CD14-positive monocyte (primary cell): ENCODE results near the gene LRP6. TPM values are rescaled to one million over a fixed set of nuclear protein-coding genes. Genes with fewer than 3 reads are reported as not detected.

Experiments used
- DNase-seq, 3 donors: peaks; one replicate each; pipeline ENCODE4 v3.0.0-alpha.2; 2011 to 2022
- H2AFZ ChIP-seq: 2 replicates; pipeline ENCODE4 v1.6.0; 2012; ENCODE audit warnings: mild to moderate bottlenecking, low read depth, low read length, inconsistent platforms; ENCODE audit not compliant: insufficient read depth, poor library complexity, severe bottlenecking
- H3K27ac ChIP-seq, 2 donors: 1 replicate in 1 of 2; 2 replicates in 1 of 2; pipeline ENCODE4 v1.5.1; 2012 to 2013; ENCODE audit warnings: low read length in 2 of 2, control low read depth in 1 of 2, inconsistent platforms in 1 of 2, low read depth in 1 of 2, mild to moderate bottlenecking in 1 of 2
- H3K27me3 ChIP-seq, 2 donors: one replicate each; pipeline versions ENCODE4 v1.6.0 to v1.6.1; 2011 to 2013; ENCODE audit warnings: low read length in 2 of 2; ENCODE audit not compliant: control insufficient read depth in 2 of 2, insufficient read depth in 2 of 2
- H3K36me3 ChIP-seq, 2 donors: replicated peaks in 1 of 2; 1 replicate in 1 of 2; 2 replicates in 1 of 2; pipeline versions ENCODE4 v1.5.1 to v1.6.1; 2012 to 2013; ENCODE audit warnings: low read length in 2 of 2, control low read depth in 1 of 2, inconsistent platforms in 1 of 2, mild to moderate bottlenecking in 1 of 2; ENCODE audit not compliant: insufficient read depth in 2 of 2, control insufficient read depth in 1 of 2
- H3K4me1 ChIP-seq, 2 donors: 1 replicate in 1 of 2; 2 replicates in 1 of 2; pipeline versions ENCODE4 v1.5.1 to v1.6.1; 2012 to 2013; ENCODE audit warnings: low read length in 2 of 2, control low read depth in 1 of 2, inconsistent platforms in 1 of 2, mild to moderate bottlenecking in 1 of 2, moderate library complexity in 1 of 2; ENCODE audit not compliant: insufficient read depth in 2 of 2, control insufficient read depth in 1 of 2
- H3K4me2 ChIP-seq: replicated peaks from 2 replicates; pipeline ENCODE3; 2012; ENCODE audit warnings: low read length, moderate library complexity, mild to moderate bottlenecking; ENCODE audit not compliant: poor library complexity, severe bottlenecking; ENCODE audit errors: extremely low read depth
- H3K4me3 ChIP-seq, 3 experiments: fragments of 200-600 bp in 1 of 3; sonication (generic) in 1 of 3; replicated peaks in 1 of 3; 1 replicate in 2 of 3; 2 replicates in 1 of 3; pipeline ENCODE4 v1.5.1; 2011 to 2013; ENCODE audit warnings: low read length in 3 of 3, mild to moderate bottlenecking in 3 of 3, control low read depth in 2 of 3, low read depth in 2 of 3, inconsistent platforms in 1 of 3, moderate library complexity in 1 of 3
- H3K79me2 ChIP-seq: 2 replicates; pipeline ENCODE4 v1.6.0; 2012; ENCODE audit warnings: mild to moderate bottlenecking, control low read depth, inconsistent platforms, low read length, moderate library complexity; ENCODE audit not compliant: insufficient read depth
- H3K9ac ChIP-seq: 2 replicates; pipeline ENCODE4 v1.6.0; 2017; ENCODE audit warnings: low read length, mild to moderate bottlenecking; ENCODE audit not compliant: insufficient read depth, poor library complexity, severe bottlenecking
- H3K9me3 ChIP-seq, 2 donors: replicated peaks in 1 of 2; 1 replicate in 1 of 2; 2 replicates in 1 of 2; pipeline versions ENCODE4 v1.5.1 to v1.6.1; 2012 to 2013; ENCODE audit warnings: low read length in 2 of 2, control low read depth in 1 of 2; ENCODE audit not compliant: control insufficient read depth in 1 of 2, insufficient read depth in 1 of 2
- H4K20me1 ChIP-seq: 2 replicates; pipeline ENCODE4 v1.6.0; 2012; ENCODE audit warnings: mild to moderate bottlenecking, low read length, control low read depth, moderate library complexity; ENCODE audit not compliant: insufficient read depth
- H3K27ac Mint-ChIP-seq, 7 donors: one replicate each; pipeline ENCODE4 v1.8.0; 2020; ENCODE audit warnings: mild to moderate bottlenecking in 7 of 7, mixed read lengths in 7 of 7, moderate library complexity in 6 of 7, inconsistent platforms in 2 of 7
- H3K27me3 Mint-ChIP-seq, 3 donors: one replicate each; pipeline ENCODE4 v1.8.0; 2021 to 2022; ENCODE audit warnings: low read depth in 3 of 3, mild to moderate bottlenecking in 3 of 3, mixed read lengths in 3 of 3, moderate library complexity in 3 of 3, inconsistent platforms in 1 of 3
- H3K36me3 Mint-ChIP-seq, 2 donors: one replicate each; pipeline ENCODE4 v1.8.0; 2020; ENCODE audit warnings: mixed read lengths in 2 of 2, inconsistent platforms in 1 of 2, mild to moderate bottlenecking in 1 of 2
- H3K4me1 Mint-ChIP-seq: one replicate; pipeline ENCODE4 v1.8.0; 2020; ENCODE audit warnings: mild to moderate bottlenecking, mixed read lengths
- H3K4me3 Mint-ChIP-seq, 2 donors: one replicate each; pipeline ENCODE4 v1.8.0; 2020; ENCODE audit warnings: mild to moderate bottlenecking in 2 of 2, mixed read lengths in 2 of 2, moderate library complexity in 1 of 2
- H3K9me3 Mint-ChIP-seq, 7 donors: one replicate each; pipeline ENCODE4 v1.8.0; 2020 to 2022; ENCODE audit warnings: mixed read lengths in 7 of 7, mild to moderate bottlenecking in 6 of 7, moderate library complexity in 6 of 7, inconsistent platforms in 2 of 7
- WGBS: methylation state at CpG from one replicate; pipeline ENCODE4 v1.1.5; 2013; ENCODE audit warnings: missing lambda C conversion rate; ENCODE audit not compliant: insufficient coverage; 5-methylcytosine and 5-hydroxymethylcytosine counted together
- intact Hi-C, 2 donors: fragments of 100-400 bp; cut with micrococcal nuclease; formaldehyde crosslinking; loops; one replicate each; pipeline versions ENCODE4 v1.15.0 to v1.15.1; 2023
- polyA plus RNA-seq, 3 donors: library from polyadenylated mRNA; depleted of rRNA in 1 of 3; unstranded in 2 of 3; stranded (reverse) in 1 of 3; fragments of 300-500 nt in 2 of 3; fragments of >200 nt in 1 of 3; fragmentation: Illumina TruSeq in 2 of 3; gene quantifications; 1 replicate in 2 of 3; 2 replicates in 1 of 3; pipeline ENCODE4 v1.2.3, GENCODE V29; 2012 to 2021
- TF ChIP-seq, protein P1 (sequence below): fragments of 200-600 bp; IDR thresholded peaks from one replicate; pipeline ENCODE4 v1.8.0; 2022; ENCODE audit warnings: antibody characterized with exemption, mild to moderate bottlenecking

Gene LRP6
- polyA plus RNA-seq, 3 donors = 0.08 TPM; not detected in 2

- H3K4me3 ChIP-seq = no peak overlapping the region
- Mint-ChIP-seq H3K36me3 (no peaks in the 10 kb centered on the region), H3K9me3 (peaks cover 0 to 6% (median 2%) of the 10 kb centered on the region in 7 donors), H3K27ac (no peak overlapping the region), H3K4me3 (no peak overlapping the region), H3K4me1 (no peaks in the 10 kb centered on the region), H3K27me3 (peaks cover 0 to 2% (median 0%) of the 10 kb centered on the region in 3 donors)
- no peaks in the 10 kb centered on the region for H3K36me3 ChIP-seq
- H3K27ac ChIP-seq = no peak overlapping the region
- WGBS = 95% methylated on average over 3 of the region's 5 CpGs
- no peaks in the 10 kb centered on the region for H3K27me3 ChIP-seq
- H3K4me1 ChIP-seq = no peaks in the 10 kb centered on the region
- H3K4me2 ChIP-seq = no peak overlapping the region
- peaks cover 0 to 6% of the 10 kb centered on the region in 2 donors for H3K9me3 ChIP-seq
- H3K79me2 ChIP-seq = no peaks in the 10 kb centered on the region
- TF ChIP-seq, protein P1, sequence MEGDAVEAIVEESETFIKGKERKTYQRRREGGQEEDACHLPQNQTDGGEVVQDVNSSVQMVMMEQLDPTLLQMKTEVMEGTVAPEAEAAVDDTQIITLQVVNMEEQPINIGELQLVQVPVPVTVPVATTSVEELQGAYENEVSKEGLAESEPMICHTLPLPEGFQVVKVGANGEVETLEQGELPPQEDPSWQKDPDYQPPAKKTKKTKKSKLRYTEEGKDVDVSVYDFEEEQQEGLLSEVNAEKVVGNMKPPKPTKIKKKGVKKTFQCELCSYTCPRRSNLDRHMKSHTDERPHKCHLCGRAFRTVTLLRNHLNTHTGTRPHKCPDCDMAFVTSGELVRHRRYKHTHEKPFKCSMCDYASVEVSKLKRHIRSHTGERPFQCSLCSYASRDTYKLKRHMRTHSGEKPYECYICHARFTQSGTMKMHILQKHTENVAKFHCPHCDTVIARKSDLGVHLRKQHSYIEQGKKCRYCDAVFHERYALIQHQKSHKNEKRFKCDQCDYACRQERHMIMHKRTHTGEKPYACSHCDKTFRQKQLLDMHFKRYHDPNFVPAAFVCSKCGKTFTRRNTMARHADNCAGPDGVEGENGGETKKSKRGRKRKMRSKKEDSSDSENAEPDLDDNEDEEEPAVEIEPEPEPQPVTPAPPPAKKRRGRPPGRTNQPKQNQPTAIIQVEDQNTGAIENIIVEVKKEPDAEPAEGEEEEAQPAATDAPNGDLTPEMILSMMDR = no peak
- no peak overlapping the region for H2AFZ ChIP-seq
- no peak overlapping the region for H3K9ac ChIP-seq
- no peak for DNase-seq
- H4K20me1 ChIP-seq = no peaks in the 10 kb centered on the region
- intact Hi-C loops = no loop called here
These were observed 26.0 kb downstream of the LRP6 start for GRCh38 chr12:12240662-12241340.

GRCh38 chr12:12239127-12239526 lies 27.7 kb downstream of the LRP6 start:
- intact Hi-C loops = no loop called here
- H2AFZ ChIP-seq = no peak overlapping the region
- H3K27me3 ChIP-seq = no peaks in the 10 kb centered on the region
- no peaks in the 10 kb centered on the region for H3K79me2 ChIP-seq
- Mint-ChIP-seq H3K27ac (no peak overlapping the region), H3K27me3 (peaks cover 0 to 2% (median 0%) of the 10 kb centered on the region in 3 donors), H3K36me3 (no peaks in the 10 kb centered on the region), H3K9me3 (peaks cover 0 to 13% (median 8%) of the 10 kb centered on the region in 7 donors), H3K4me3 (no peak overlapping the region), H3K4me1 (no peaks in the 10 kb centered on the region)
- no peaks in the 10 kb centered on the region for H3K36me3 ChIP-seq
- WGBS = 100% methylated on average over 1 of the region's 2 CpGs
- DNase-seq = no peak
- H3K4me3 ChIP-seq = no peak overlapping the region
- no peaks in the 10 kb centered on the region for H4K20me1 ChIP-seq
- peaks cover 0 to 7% of the 10 kb centered on the region in 2 donors for H3K9me3 ChIP-seq
- no peak overlapping the region for H3K4me2 ChIP-seq
- no peak overlapping the region for H3K27ac ChIP-seq
- H3K4me1 ChIP-seq = no peaks in the 10 kb centered on the region
- H3K9ac ChIP-seq = no peak overlapping the region
- TF ChIP-seq, protein P1 = no peak
